SK-N-SH treated with all-trans-retinoic acid at 6 μM for 48 hours (cell line): ENCODE results near the gene XAB2.

ENCODE experiments used
- ATAC-seq: fragments of 200-7000 bp; cut with Tn5 transposase; 3 replicates; pipeline ENCODE4 v1.9.1; 2020; ENCODE audit warnings: mild to moderate bottlenecking, moderate library complexity
- BACH2 ChIP-seq: fragments of 250-450 bp; sonication (Bioruptor Pico); IDR thresholded peaks from 2 replicates; pipeline ENCODE4 v1.9.0; 2021; ENCODE audit warnings: mild to moderate bottlenecking, borderline replicate concordance
- CSDC2 ChIP-seq: fragments of 250-450 bp; sonication (Bioruptor Pico); IDR thresholded peaks from 2 replicates; pipeline ENCODE4 v1.5.0; 2020; ENCODE audit warnings: mild to moderate bottlenecking, moderate library complexity
- ESRRG ChIP-seq: fragments of 250-450 bp; sonication (Bioruptor Pico); IDR thresholded peaks from 2 replicates; pipeline ENCODE4 v1.6.1; 2021; ENCODE audit warnings: mild to moderate bottlenecking
- GLIS3 ChIP-seq: fragments of 250-450 bp; sonication (Bioruptor Pico); IDR thresholded peaks from 2 replicates; pipeline ENCODE4 v1.5.0; 2020; ENCODE audit warnings: mild to moderate bottlenecking, moderate library complexity
- ISL1 ChIP-seq: fragments of 250-450 bp; sonication (Bioruptor Pico); IDR thresholded peaks from 2 replicates; pipeline ENCODE4 v2.1.2; 2022; ENCODE audit warnings: mild to moderate bottlenecking, moderate library complexity
- PPARA ChIP-seq: fragments of 250-450 bp; sonication (Bioruptor Pico); IDR thresholded peaks from 2 replicates; pipeline ENCODE4 v1.5.0; 2020; ENCODE audit warnings: mild to moderate bottlenecking, borderline replicate concordance
- RARB ChIP-seq: fragments of 250-450 bp; sonication (Bioruptor Pico); IDR thresholded peaks from 2 replicates; pipeline ENCODE4 v1.8.0; 2021; ENCODE audit warnings: mild to moderate bottlenecking, moderate library complexity
- TCF4 ChIP-seq: fragments of 250-450 bp; sonication (Bioruptor Pico); IDR thresholded peaks from 2 replicates; pipeline ENCODE4 v1.8.0; 2021; ENCODE audit warnings: mild to moderate bottlenecking, moderate library complexity, borderline replicate concordance
- ZC3H10 ChIP-seq: fragments of 250-450 bp; sonication (Bioruptor Pico); IDR thresholded peaks from 2 replicates; pipeline ENCODE4 v1.5.1; 2021; ENCODE audit warnings: mild to moderate bottlenecking, moderate library complexity
- ZFP3 ChIP-seq: fragments of 250-450 bp; sonication (Bioruptor Pico); IDR thresholded peaks from 2 replicates; pipeline ENCODE4 v1.5.0; 2020; ENCODE audit warnings: mild to moderate bottlenecking, moderate library complexity
- ZFP30 ChIP-seq: fragments of 450-650 bp; formaldehyde crosslinking; IDR thresholded peaks from 2 replicates; pipeline ENCODE4 v1.5.0; 2022; ENCODE audit warnings: mild to moderate bottlenecking, moderate library complexity
- ZNF565 ChIP-seq: fragments of 450-650 bp; formaldehyde crosslinking; conservative IDR thresholded peaks from 2 replicates; pipeline ENCODE4 v1.5.0; 2020; ENCODE audit warnings: low read depth, mild to moderate bottlenecking, moderate library complexity
- ZNF70 ChIP-seq: fragments of 450-650 bp; formaldehyde crosslinking; IDR thresholded peaks from 2 replicates; pipeline ENCODE4 v1.5.0; 2020; ENCODE audit warnings: mild to moderate bottlenecking, moderate library complexity
- ZNF8 ChIP-seq: fragments of 450-650 bp; formaldehyde crosslinking; IDR thresholded peaks from 2 replicates; pipeline ENCODE4 v1.5.0; 2020; ENCODE audit warnings: mild to moderate bottlenecking, moderate library complexity
- TF ChIP-seq, protein P1 (sequence below): fragments of 250-450 bp; sonication (Bioruptor Pico); IDR thresholded peaks from 2 replicates; pipeline ENCODE4 v1.5.1; 2020; ENCODE audit warnings: low read depth, mild to moderate bottlenecking, moderate library complexity
- TF ChIP-seq, protein P2 (sequence below): fragments of 250-450 bp; sonication (Bioruptor Pico); IDR thresholded peaks from 2 replicates; pipeline ENCODE4 v1.8.0; 2020; ENCODE audit warnings: mild to moderate bottlenecking, moderate library complexity, borderline replicate concordance
- TF ChIP-seq, protein P3 (sequence below): fragments of 250-450 bp; sonication (Bioruptor Pico); IDR thresholded peaks from 2 replicates; pipeline ENCODE4 v1.5.0; 2020; ENCODE audit warnings: mild to moderate bottlenecking, moderate library complexity
- TF ChIP-seq, protein P4 (sequence below): fragments of 250-450 bp; sonication (Bioruptor Pico); IDR thresholded peaks from 2 replicates; pipeline ENCODE4 v1.8.0; 2021; ENCODE audit warnings: low read depth, mild to moderate bottlenecking, moderate library complexity, borderline replicate concordance
- TF ChIP-seq, protein P5 (sequence below): fragments of 250-450 bp; sonication (Bioruptor Pico); IDR thresholded peaks from 2 replicates; pipeline ENCODE4 v1.5.1; 2021; ENCODE audit warnings: mild to moderate bottlenecking, moderate library complexity

The XAB2 gene

DNA sequence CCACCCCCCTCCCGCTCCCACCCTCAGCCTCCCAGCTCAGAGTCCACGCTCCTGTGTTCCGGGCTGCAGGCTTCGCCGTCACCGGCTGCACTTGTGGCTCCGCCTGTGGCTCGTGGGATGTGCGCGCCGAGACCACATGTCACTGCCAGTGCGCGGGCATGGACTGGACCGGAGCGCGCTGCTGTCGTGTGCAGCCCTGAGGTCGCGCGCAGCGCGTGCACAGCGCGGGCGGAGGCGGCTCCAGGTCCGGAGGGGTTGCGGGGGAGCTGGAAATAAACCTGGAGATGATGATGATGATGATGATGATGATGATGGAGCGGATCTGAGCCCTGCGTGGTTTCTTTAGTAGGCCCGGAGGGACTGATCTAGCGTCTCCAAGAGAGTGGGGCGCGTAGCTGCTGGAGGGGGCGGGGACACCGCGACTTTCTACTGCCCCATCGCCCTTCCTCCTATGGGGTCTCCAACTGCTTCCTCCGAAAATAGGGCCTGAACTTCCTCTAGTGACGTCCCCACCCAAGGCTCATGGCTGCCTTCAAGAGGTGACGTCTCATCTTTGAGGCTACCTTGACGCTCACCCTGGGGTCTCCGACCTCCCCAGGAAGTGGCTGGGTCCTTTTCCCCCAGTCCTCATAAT is 40.9 kb upstream of the XAB2 start:
- no peak for ATAC-seq
- TF ChIP-seq RARB (CRISPR knock-in tag), result no peak
- TF ChIP-seq, protein P1, sequence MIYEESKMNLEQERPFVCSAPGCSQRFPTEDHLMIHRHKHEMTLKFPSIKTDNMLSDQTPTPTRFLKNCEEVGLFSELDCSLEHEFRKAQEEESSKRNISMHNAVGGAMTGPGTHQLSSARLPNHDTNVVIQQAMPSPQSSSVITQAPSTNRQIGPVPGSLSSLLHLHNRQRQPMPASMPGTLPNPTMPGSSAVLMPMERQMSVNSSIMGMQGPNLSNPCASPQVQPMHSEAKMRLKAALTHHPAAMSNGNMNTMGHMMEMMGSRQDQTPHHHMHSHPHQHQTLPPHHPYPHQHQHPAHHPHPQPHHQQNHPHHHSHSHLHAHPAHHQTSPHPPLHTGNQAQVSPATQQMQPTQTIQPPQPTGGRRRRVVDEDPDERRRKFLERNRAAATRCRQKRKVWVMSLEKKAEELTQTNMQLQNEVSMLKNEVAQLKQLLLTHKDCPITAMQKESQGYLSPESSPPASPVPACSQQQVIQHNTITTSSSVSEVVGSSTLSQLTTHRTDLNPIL (CRISPR knock-in tag), result no peak
- no peak for TF ChIP-seq CSDC2 (CRISPR knock-in tag)
- TF ChIP-seq TCF4 (CRISPR knock-in tag), result no peak
- TF ChIP-seq, protein P2, sequence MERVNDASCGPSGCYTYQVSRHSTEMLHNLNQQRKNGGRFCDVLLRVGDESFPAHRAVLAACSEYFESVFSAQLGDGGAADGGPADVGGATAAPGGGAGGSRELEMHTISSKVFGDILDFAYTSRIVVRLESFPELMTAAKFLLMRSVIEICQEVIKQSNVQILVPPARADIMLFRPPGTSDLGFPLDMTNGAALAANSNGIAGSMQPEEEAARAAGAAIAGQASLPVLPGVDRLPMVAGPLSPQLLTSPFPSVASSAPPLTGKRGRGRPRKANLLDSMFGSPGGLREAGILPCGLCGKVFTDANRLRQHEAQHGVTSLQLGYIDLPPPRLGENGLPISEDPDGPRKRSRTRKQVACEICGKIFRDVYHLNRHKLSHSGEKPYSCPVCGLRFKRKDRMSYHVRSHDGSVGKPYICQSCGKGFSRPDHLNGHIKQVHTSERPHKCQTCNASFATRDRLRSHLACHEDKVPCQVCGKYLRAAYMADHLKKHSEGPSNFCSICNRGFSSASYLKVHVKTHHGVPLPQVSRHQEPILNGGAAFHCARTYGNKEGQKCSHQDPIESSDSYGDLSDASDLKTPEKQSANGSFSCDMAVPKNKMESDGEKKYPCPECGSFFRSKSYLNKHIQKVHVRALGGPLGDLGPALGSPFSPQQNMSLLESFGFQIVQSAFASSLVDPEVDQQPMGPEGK, result no peak
- TF ChIP-seq, protein P3, sequence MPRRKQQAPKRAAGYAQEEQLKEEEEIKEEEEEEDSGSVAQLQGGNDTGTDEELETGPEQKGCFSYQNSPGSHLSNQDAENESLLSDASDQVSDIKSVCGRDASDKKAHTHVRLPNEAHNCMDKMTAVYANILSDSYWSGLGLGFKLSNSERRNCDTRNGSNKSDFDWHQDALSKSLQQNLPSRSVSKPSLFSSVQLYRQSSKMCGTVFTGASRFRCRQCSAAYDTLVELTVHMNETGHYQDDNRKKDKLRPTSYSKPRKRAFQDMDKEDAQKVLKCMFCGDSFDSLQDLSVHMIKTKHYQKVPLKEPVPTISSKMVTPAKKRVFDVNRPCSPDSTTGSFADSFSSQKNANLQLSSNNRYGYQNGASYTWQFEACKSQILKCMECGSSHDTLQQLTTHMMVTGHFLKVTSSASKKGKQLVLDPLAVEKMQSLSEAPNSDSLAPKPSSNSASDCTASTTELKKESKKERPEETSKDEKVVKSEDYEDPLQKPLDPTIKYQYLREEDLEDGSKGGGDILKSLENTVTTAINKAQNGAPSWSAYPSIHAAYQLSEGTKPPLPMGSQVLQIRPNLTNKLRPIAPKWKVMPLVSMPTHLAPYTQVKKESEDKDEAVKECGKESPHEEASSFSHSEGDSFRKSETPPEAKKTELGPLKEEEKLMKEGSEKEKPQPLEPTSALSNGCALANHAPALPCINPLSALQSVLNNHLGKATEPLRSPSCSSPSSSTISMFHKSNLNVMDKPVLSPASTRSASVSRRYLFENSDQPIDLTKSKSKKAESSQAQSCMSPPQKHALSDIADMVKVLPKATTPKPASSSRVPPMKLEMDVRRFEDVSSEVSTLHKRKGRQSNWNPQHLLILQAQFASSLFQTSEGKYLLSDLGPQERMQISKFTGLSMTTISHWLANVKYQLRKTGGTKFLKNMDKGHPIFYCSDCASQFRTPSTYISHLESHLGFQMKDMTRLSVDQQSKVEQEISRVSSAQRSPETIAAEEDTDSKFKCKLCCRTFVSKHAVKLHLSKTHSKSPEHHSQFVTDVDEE (CRISPR knock-in tag), result no peak
- TF ChIP-seq ZNF8, result no peak
- no peak for TF ChIP-seq ZC3H10 (CRISPR knock-in tag)
- TF ChIP-seq ZFP30 (CRISPR knock-in tag), result no peak

DNA sequence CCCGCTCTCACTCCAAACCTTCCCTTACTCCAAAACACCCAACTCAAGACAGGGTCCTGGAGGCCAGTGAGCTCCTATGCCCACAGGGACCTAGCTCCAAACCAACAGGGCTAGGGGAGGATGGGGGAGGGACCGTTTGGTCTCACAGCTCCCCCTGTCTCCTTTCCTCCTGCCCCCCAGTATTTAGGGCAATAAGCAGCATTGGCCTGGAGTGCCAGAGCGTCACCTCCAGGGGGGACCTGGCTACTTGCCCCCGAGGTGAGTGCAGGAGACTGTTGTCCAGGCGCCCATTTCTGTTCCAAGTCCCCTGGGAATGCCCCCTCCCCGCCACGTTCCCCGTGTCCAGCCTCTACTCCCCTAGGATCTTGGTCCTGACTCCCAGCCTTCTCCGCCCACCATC is 40.3 kb upstream of the XAB2 start:
- no peak for ATAC-seq
- TF ChIP-seq ZFP30 (CRISPR knock-in tag), result no peak
- TF ChIP-seq, protein P3 (CRISPR knock-in tag), result no peak
- TF ChIP-seq, protein P2, result no peak
- TF ChIP-seq ZC3H10 (CRISPR knock-in tag), result no peak
- TF ChIP-seq ZNF565, result no peak
- TF ChIP-seq ZNF70 (CRISPR knock-in tag), result no peak
- TF ChIP-seq, protein P4, sequence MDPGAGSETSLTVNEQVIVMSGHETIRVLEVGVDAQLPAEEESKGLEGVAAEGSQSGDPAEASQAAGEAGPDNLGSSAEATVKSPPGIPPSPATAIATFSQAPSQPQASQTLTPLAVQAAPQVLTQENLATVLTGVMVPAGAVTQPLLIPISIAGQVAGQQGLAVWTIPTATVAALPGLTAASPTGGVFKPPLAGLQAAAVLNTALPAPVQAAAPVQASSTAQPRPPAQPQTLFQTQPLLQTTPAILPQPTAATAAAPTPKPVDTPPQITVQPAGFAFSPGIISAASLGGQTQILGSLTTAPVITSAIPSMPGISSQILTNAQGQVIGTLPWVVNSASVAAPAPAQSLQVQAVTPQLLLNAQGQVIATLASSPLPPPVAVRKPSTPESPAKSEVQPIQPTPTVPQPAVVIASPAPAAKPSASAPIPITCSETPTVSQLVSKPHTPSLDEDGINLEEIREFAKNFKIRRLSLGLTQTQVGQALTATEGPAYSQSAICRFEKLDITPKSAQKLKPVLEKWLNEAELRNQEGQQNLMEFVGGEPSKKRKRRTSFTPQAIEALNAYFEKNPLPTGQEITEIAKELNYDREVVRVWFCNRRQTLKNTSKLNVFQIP (CRISPR knock-in tag), result no peak

DNA sequence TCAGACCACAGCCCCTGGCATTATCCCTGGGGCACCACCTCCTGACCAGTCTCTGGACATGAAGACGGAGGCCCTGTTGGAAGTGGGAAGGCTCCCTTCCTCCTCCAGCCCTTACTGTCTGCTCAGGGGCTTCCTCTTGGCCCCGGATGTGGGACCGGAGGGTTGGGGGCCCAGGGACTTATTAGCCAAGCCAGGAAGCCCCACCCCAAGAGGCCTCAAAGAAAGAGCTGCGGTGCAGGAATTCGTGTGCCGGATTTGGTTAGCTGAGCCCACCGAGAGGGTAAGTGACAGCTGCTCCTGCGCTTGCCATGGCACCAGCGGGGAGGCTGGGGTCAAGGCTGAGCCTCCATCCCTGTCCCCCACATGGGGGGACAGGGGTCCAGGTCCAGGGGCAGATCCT is 39.5 kb upstream of the XAB2 start, which contains the start of gene RETN:
RETN (plus strand) TSS at position 208 of the 400 bp plus-strand sequence. CDS start 278 bp downstream, outside the sequence.
- no peak for ATAC-seq
- TF ChIP-seq GLIS3 (CRISPR knock-in tag), result no peak
- no peak for TF ChIP-seq ZFP3 (CRISPR knock-in tag)
- no peak for TF ChIP-seq ZC3H10 (CRISPR knock-in tag)
- no peak for TF ChIP-seq BACH2 (CRISPR knock-in tag)
- TF ChIP-seq ZNF565, result no peak
- TF ChIP-seq, protein P2, result no peak
- TF ChIP-seq, protein P1 (CRISPR knock-in tag), result no peak
- TF ChIP-seq PPARA, result no peak
- no peak for TF ChIP-seq ISL1 (CRISPR knock-in tag)
- TF ChIP-seq, protein P5, sequence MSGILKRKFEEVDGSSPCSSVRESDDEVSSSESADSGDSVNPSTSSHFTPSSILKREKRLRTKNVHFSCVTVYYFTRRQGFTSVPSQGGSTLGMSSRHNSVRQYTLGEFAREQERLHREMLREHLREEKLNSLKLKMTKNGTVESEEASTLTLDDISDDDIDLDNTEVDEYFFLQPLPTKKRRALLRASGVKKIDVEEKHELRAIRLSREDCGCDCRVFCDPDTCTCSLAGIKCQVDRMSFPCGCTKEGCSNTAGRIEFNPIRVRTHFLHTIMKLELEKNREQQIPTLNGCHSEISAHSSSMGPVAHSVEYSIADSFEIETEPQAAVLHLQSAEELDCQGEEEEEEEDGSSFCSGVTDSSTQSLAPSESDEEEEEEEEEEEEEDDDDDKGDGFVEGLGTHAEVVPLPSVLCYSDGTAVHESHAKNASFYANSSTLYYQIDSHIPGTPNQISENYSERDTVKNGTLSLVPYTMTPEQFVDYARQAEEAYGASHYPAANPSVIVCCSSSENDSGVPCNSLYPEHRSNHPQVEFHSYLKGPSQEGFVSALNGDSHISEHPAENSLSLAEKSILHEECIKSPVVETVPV (CRISPR knock-in tag), result no peak
- no peak for TF ChIP-seq ZNF70 (CRISPR knock-in tag)
- TF ChIP-seq RARB (CRISPR knock-in tag), result no peak
- no peak for TF ChIP-seq ZNF8
- no peak for TF ChIP-seq ESRRG (CRISPR knock-in tag)
